HUES6 (cell line): ENCODE data around the gene ARHGEF1.

Source experiments
- H3K27ac ChIP-seq: 2 replicates; pipeline ENCODE4 v1.7.0; 2013; ENCODE audit warnings: low read depth, mild to moderate bottlenecking, low read length, inconsistent platforms
- H3K27me3 ChIP-seq: 2 replicates; pipeline ENCODE4 v1.6.1; 2013; ENCODE audit warnings: low read length; ENCODE audit not compliant: control insufficient read depth, insufficient read depth
- H3K36me3 ChIP-seq: 2 replicates; pipeline ENCODE4 v1.6.1; 2013; ENCODE audit warnings: low read length; ENCODE audit not compliant: control insufficient read depth, insufficient read depth
- H3K4me1 ChIP-seq: 2 replicates; pipeline ENCODE4 v1.6.1; 2013; ENCODE audit warnings: low read length; ENCODE audit not compliant: control insufficient read depth, insufficient read depth
- H3K4me3 ChIP-seq: 2 replicates; pipeline ENCODE4 v1.5.1; 2013; ENCODE audit warnings: low read depth, low read length
- H3K9ac ChIP-seq: one replicate; pipeline ENCODE4 v1.6.1; 2013; ENCODE audit warnings: mild to moderate bottlenecking, low read length
- H3K9me3 ChIP-seq: 2 replicates; pipeline ENCODE4 v1.6.1; 2013; ENCODE audit warnings: low read depth, low read length; ENCODE audit not compliant: control insufficient read depth, insufficient read depth

ARHGEF1 gene, protein sequence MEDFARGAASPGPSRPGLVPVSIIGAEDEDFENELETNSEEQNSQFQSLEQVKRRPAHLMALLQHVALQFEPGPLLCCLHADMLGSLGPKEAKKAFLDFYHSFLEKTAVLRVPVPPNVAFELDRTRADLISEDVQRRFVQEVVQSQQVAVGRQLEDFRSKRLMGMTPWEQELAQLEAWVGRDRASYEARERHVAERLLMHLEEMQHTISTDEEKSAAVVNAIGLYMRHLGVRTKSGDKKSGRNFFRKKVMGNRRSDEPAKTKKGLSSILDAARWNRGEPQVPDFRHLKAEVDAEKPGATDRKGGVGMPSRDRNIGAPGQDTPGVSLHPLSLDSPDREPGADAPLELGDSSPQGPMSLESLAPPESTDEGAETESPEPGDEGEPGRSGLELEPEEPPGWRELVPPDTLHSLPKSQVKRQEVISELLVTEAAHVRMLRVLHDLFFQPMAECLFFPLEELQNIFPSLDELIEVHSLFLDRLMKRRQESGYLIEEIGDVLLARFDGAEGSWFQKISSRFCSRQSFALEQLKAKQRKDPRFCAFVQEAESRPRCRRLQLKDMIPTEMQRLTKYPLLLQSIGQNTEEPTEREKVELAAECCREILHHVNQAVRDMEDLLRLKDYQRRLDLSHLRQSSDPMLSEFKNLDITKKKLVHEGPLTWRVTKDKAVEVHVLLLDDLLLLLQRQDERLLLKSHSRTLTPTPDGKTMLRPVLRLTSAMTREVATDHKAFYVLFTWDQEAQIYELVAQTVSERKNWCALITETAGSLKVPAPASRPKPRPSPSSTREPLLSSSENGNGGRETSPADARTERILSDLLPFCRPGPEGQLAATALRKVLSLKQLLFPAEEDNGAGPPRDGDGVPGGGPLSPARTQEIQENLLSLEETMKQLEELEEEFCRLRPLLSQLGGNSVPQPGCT

DNA sequence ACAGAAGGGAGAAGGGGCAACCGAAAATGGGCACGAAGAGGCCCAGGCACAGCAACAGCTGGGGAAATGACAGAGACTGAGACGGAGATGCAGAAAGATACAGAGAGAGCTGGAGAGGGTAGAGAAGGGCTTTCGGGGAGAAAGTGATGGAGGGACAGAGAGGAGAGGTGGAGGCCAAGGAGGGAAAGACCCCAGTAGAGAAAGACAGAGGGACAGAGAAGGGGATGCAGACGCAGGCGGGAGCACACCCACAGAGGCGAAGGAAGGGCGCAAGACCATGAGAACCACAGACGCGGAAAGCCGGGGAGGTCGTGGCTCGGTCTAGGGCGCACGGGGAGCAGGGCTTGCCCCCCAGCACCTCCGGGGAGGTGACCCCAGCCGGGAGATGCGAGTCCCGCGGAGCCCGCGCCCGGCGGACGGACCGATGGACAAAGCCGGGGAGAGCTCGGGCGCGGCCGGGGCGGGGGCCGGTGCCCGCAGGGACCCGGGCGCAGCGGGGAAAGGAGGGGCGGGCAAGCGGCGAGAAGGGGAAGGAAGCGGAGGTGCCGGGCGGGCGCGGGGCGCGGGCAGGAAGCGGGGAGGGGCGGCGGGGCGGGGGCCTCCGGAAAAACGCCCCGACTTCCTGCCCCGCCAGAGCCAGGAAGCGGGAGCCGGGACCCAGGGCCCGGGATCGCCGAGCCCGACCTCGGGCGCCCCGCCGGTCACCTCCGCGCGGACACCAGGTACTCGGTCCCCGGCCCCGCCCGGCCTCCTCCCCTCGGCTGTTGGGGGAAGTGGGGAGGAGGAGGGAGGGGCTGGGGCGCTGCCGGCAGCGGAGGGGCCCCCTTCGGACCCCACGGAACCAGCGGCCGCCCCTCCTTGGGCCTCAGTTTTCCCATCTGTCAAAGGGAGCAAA is at the start of gene ARHGEF1:
Gene ARHGEF1, plus strand, starts transcription at position 617 of the 895 bp plus-strand sequence. CDS start 4,899 bp downstream, outside the sequence.
- H3K4me1 ChIP-seq = peaks cover 16% of the 10 kb centered on the region

GRCh38 chr19:41837981-41838708 is 44.8 kb upstream of the ARHGEF1 start:
- Histone ChIP-seq H3K9ac (no peak overlapping the region), H3K9me3 (no peaks in the 10 kb centered on the region), H3K36me3 (no peaks in the 10 kb centered on the region), H3K27ac (no peak overlapping the region), H3K27me3 (peaks cover 28% of the 10 kb centered on the region), H3K4me3 (no peak overlapping the region), H3K4me1 (no peaks in the 10 kb centered on the region)

More for the DNA sequence above, at the start of gene ARHGEF1:
- no peaks in the 10 kb centered on the region for H3K9me3 ChIP-seq
- no peaks in the 10 kb centered on the region for H3K36me3 ChIP-seq
- peaks cover 36% of the 10 kb centered on the region for H3K27me3 ChIP-seq
- peak within 1 kb of the TSS; percentile 14 for H3K9ac ChIP-seq
- H3K27ac ChIP-seq = no peak within 1 kb of the TSS
- H3K4me3 ChIP-seq = peak within 1 kb of the TSS; percentile 80

GRCh38 chr19:41839211-41839610 is 43.8 kb upstream of the ARHGEF1 start:
- no peaks in the 10 kb centered on the region for H3K36me3 ChIP-seq

GRCh38 chr19:41843371-41843770 is 39.6 kb upstream of the ARHGEF1 start:
- H3K27ac ChIP-seq = no peak overlapping the region
- H3K9me3 ChIP-seq = peaks cover 5% of the 10 kb centered on the region
- H3K4me1 ChIP-seq = no peaks in the 10 kb centered on the region
- peaks cover 17% of the 10 kb centered on the region; the same call in 1 of the 2 replicates for H3K27me3 ChIP-seq
- H3K36me3 ChIP-seq = no peaks in the 10 kb centered on the region
- H3K9ac ChIP-seq = no peak overlapping the region
- no peak overlapping the region for H3K4me3 ChIP-seq

More at GRCh38 chr19:41839211-41839610, 43.8 kb upstream of the ARHGEF1 start:
- peaks cover 28% of the 10 kb centered on the region for H3K27me3 ChIP-seq
- no peak overlapping the region for H3K27ac ChIP-seq
- no peak overlapping the region for H3K4me3 ChIP-seq
- no peak overlapping the region for H3K9ac ChIP-seq
- H3K4me1 ChIP-seq = no peaks in the 10 kb centered on the region
- no peaks in the 10 kb centered on the region for H3K9me3 ChIP-seq

GRCh38 chr19:41844601-41845000 is 38.4 kb upstream of the ARHGEF1 start, which contains the start of gene LYPD4:
TSS of gene LYPD4 (minus strand) at chr19:41844683. CDS start at chr19:41839285, 5,398 bp downstream.
- no peaks in the 10 kb centered on the region for H3K4me1 ChIP-seq
- peaks cover 7% of the 10 kb centered on the region; the same call in 1 of the 2 replicates for H3K27me3 ChIP-seq
- no peak within 1 kb of the TSS for H3K27ac ChIP-seq
- no peak within 1 kb of the TSS for H3K4me3 ChIP-seq
- no peaks in the 10 kb centered on the region for H3K36me3 ChIP-seq
- peaks cover 5% of the 10 kb centered on the region for H3K9me3 ChIP-seq
- no peak within 1 kb of the TSS for H3K9ac ChIP-seq

- no peaks in the 10 kb centered on the region for H3K36me3 ChIP-seq
- no peaks in the 10 kb centered on the region for H3K4me1 ChIP-seq
- H3K27me3 ChIP-seq = peaks cover 7% of the 10 kb centered on the region; the same call in 1 of the 2 replicates
- H3K9ac ChIP-seq = no peak within 1 kb of the TSS
- no peak within 1 kb of the TSS for H3K27ac ChIP-seq
- peaks cover 5% of the 10 kb centered on the region for H3K9me3 ChIP-seq
- no peak within 1 kb of the TSS for H3K4me3 ChIP-seq
Measured at GRCh38 chr19:41845001-41845050, 38.2 kb upstream of the ARHGEF1 start, which contains the start of gene DMRTC2. TSS of gene DMRTC2 (plus strand) at chr19:41845042. CDS start at chr19:41847429, 2,387 bp downstream.

DNA sequence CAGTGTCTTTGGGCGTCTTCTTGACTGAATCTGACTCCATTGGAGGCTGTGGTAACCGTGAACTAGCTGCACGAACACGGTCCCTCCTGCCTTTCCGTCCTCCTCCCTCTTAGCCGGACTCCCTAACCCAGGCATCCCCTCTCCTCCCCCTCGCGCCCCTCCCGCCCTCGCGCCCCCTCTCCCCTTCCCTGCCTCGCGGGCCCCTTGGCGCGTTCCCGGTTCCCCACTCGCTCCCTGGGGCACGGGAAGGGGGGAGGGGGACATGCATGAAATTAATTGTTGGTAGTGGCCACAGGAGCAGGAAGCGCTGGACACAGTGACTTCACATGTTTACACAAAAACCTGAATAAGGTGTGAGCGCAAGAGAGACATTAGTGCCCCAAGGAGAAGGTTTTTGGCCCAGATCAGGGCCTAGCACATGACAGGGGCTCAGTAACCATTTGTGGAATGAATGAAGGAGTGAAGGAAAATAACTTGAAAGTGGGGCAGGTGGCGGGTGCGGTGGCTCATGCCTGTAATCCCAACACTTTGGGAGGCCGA is 37.9 kb upstream of the ARHGEF1 start:
- H3K4me3 ChIP-seq = no peak overlapping the region
- H3K9me3 ChIP-seq = peaks cover 5% of the 10 kb centered on the region
- no peaks in the 10 kb centered on the region for H3K4me1 ChIP-seq
- H3K27me3 ChIP-seq = peaks cover 7% of the 10 kb centered on the region; the same call in 1 of the 2 replicates
- H3K9ac ChIP-seq = no peak overlapping the region
- no peaks in the 10 kb centered on the region for H3K36me3 ChIP-seq
- no peak overlapping the region for H3K27ac ChIP-seq

DNA sequence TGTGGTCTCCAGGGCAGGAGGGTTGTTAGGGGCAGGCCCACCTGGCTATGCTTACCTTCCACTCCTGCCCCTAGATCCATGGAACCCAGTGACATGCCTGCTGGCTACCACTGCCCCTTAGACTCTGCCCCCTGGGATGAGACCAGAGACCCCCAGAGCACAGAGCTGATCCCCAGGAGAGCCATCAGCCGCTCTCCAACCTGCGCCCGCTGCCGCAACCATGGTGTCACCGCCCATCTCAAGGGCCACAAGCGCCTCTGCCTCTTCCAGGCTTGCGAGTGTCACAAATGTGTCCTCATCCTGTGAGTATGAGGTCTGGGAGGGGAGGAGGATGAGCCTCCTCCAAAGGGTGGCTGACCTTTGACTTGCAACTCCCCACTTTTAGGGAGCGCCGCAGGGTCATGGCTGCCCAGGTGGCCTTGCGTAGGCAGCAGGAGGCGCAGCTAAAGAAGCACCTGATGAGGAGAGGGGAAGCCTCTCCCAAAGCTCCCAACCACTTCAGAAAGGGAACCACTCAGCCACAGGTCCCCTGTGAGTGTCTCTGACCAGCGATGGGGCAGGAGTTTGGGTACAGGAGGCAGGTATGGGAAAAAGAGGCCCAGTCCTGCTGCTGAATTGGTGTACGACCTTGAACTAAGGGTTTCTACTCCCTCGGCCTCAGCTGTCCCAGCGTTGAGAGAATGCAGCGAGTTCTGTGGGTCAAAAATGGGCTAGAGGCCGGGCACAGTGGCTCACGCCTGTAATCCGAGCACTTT is 35.5 kb upstream of the ARHGEF1 start:
- Histone ChIP-seq H3K4me3 (no peak overlapping the region), H3K36me3 (no peaks in the 10 kb centered on the region), H3K4me1 (peaks cover 10% of the 10 kb centered on the region; the same call in 1 of the 2 replicates), H3K9me3 (peaks cover 5% of the 10 kb centered on the region), H3K27me3 (peaks cover 12% of the 10 kb centered on the region), H3K9ac (no peak overlapping the region), H3K27ac (no peak overlapping the region)

- Histone ChIP-seq H3K4me3 (no peak overlapping the region), H3K27ac (no peak overlapping the region), H3K9ac (no peak overlapping the region), H3K27me3 (peaks cover 22% of the 10 kb centered on the region), H3K9me3 (peaks cover 5% of the 10 kb centered on the region), H3K4me1 (peaks cover 10% of the 10 kb centered on the region; the same call in 1 of the 2 replicates), H3K36me3 (no peaks in the 10 kb centered on the region)
Measured at GRCh38 chr19:41848666-41849065, 34.3 kb upstream of the ARHGEF1 start.
